ENCODE results near the gene PLS3. TPM values are rescaled to one million over a fixed set of nuclear protein-coding genes. Genes with fewer than 3 reads are reported as not detected.
A peak's percentile ranks its signal among the peaks of the same experiment; 100 is the strongest.

Gene PLS3
- total and polyA plus RNA-seq, 4 donors: 63.1 to 221 (median 116) TPM

DNA sequence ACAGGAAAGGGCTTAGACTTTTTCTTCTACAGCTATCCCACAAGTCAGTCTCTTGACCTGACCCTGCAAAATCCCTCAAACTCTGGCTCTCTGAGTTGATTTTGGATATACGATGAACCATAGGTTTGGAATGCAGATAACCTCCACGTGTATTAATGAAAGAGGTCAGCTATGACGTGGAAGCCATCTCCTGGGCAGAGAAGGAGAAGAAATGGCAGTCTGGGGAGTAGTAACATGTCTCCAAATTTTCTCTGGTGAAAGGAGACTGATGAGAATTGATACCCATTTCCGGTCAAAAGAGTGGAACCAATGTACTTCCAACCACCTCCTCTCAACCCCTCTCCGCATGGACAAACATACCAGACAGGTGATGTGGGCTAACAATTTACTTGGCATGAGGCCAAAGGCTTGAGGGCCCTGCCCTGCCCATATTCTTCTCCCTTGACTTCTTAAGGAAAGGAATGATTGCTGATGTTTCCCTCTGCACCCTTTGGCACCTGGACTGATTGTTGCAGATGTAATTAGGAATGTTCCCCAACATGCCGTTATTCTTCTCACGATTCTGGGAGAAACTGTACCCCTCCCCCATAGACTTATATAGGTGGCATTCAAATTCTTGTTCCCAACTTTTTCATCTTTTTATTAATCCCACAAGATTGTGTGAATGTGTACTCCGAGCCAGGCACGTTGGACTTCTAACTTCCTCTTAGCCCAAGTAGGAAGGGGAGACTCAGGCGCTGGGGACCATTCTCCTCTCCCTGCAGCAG is 580 bp upstream of the PLS3 start:
- ATAC-seq (ENCODE audit: insufficient read depth, low FRiP score) (peak; percentile 8), DNase-seq (peak; percentile 40 to 49 (median 45))
- peaks cover 4 to 62% (median 35%) of the 10 kb centered on the region in 3 donors for H3K27me3 ChIP-seq (ENCODE audit: control insufficient read depth in 3 of 3, insufficient read depth in 3 of 3, low read length in 2 of 3)
- no peaks in the 10 kb centered on the region for H3K36me3 ChIP-seq (ENCODE audit: control insufficient read depth in 4 of 4, insufficient read depth in 4 of 4, low read length in 4 of 4)
- peaks cover 0 to 16% (median 0%) of the 10 kb centered on the region in 5 donors for H3K4me1 ChIP-seq (ENCODE audit: control insufficient read depth in 5 of 5, insufficient read depth in 5 of 5, low read length in 5 of 5)
- peak overlapping the region; percentile 68 for H3K4me3 ChIP-seq
- H3K9ac ChIP-seq (ENCODE audit: insufficient read depth in 1 of 2, low read length in 2 of 2): peak overlapping the region in 1 of 2 donors; percentile 60
- peaks cover 0 to 2% (median 0%) of the 10 kb centered on the region in 4 donors for H3K9me3 ChIP-seq (ENCODE audit: control insufficient read depth in 4 of 4, insufficient read depth in 3 of 4, low read length in 3 of 4)
- peak overlapping the region; percentile 77 to 89 for H3K27ac ChIP-seq (ENCODE audit: low read depth in 1 of 2, low read length in 1 of 2)
- 29 to 50% methylated on average over 10 of the region's 10 CpGs for WGBS, 2 donors
- TF ChIP-seq, protein P1, sequence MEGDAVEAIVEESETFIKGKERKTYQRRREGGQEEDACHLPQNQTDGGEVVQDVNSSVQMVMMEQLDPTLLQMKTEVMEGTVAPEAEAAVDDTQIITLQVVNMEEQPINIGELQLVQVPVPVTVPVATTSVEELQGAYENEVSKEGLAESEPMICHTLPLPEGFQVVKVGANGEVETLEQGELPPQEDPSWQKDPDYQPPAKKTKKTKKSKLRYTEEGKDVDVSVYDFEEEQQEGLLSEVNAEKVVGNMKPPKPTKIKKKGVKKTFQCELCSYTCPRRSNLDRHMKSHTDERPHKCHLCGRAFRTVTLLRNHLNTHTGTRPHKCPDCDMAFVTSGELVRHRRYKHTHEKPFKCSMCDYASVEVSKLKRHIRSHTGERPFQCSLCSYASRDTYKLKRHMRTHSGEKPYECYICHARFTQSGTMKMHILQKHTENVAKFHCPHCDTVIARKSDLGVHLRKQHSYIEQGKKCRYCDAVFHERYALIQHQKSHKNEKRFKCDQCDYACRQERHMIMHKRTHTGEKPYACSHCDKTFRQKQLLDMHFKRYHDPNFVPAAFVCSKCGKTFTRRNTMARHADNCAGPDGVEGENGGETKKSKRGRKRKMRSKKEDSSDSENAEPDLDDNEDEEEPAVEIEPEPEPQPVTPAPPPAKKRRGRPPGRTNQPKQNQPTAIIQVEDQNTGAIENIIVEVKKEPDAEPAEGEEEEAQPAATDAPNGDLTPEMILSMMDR (IDR thresholded peaks at IDR 0.05; ENCODE audit: control extremely low read depth, extremely low read depth): no peak

- WGBS, 2 donors: 1 to 3% methylated on average over 38 to 55 of the region's 55 CpGs
- ATAC-seq (ENCODE audit: insufficient read depth, low FRiP score) (peak; percentile 3), DNase-seq (peak; percentile 64 to 75 (median 68))
- H3K9me3 ChIP-seq (ENCODE audit: control insufficient read depth in 4 of 4, insufficient read depth in 3 of 4, low read length in 3 of 4): peaks cover 0 to 2% (median 0%) of the 10 kb centered on the region in 4 donors
- peaks cover 0 to 16% (median 0%) of the 10 kb centered on the region in 5 donors for H3K4me1 ChIP-seq (ENCODE audit: control insufficient read depth in 5 of 5, insufficient read depth in 5 of 5, low read length in 5 of 5)
- peak overlapping the region; percentile 68 to 87 for H3K9ac ChIP-seq (ENCODE audit: insufficient read depth in 1 of 2, low read length in 2 of 2)
- H3K27ac ChIP-seq (ENCODE audit: low read depth in 1 of 2, low read length in 1 of 2): peak overlapping the region; percentile 77 to 89
- H3K4me3 ChIP-seq: peak overlapping the region; percentile 68
- TF ChIP-seq, protein P1 (IDR thresholded peaks at IDR 0.05; ENCODE audit: control extremely low read depth, extremely low read depth): no peak
- H3K27me3 ChIP-seq (ENCODE audit: control insufficient read depth in 3 of 3, insufficient read depth in 3 of 3, low read length in 2 of 3): peaks cover 4 to 58% (median 33%) of the 10 kb centered on the region in 3 donors
- no peaks in the 10 kb centered on the region for H3K36me3 ChIP-seq (ENCODE audit: control insufficient read depth in 4 of 4, insufficient read depth in 4 of 4, low read length in 4 of 4)
Observed at GRCh38 chrX:115561605-115562479, 868 bp downstream of the PLS3 start.

DNA sequence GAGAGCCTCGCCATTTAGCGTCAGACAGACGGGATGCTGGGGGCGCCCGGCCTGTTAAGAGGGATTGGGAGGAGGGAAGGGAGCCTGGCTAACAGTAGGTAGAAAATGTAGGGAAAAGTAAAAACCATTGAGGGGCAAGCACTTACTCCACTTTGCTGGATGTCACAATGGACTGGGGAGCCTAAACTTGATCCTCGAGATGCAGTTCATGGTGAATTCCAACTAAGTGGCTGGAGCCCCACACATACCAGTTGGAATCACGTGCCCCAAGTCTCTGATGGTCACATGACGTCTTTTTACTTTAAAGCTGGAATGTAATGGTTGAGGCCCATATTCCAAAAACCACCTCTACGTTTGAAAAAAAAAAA is 1.5 kb downstream of the PLS3 start:
- Histone ChIP-seq H3K27me3 (ENCODE audit: control insufficient read depth in 3 of 3, insufficient read depth in 3 of 3, low read length in 2 of 3) (peaks cover 4 to 58% (median 33%) of the 10 kb centered on the region in 3 donors), H3K27ac (ENCODE audit: low read depth in 1 of 2, low read length in 1 of 2) (peak overlapping the region; percentile 77 to 89), H3K9ac (ENCODE audit: insufficient read depth in 1 of 2, low read length in 2 of 2) (peak overlapping the region in 1 of 2 donors; percentile 27), H3K4me3 (peak overlapping the region; percentile 68), H3K4me1 (ENCODE audit: control insufficient read depth in 5 of 5, insufficient read depth in 5 of 5, low read length in 5 of 5) (peaks cover 0 to 16% (median 0%) of the 10 kb centered on the region in 5 donors), H3K36me3 (ENCODE audit: control insufficient read depth in 4 of 4, insufficient read depth in 4 of 4, low read length in 4 of 4) (no peaks in the 10 kb centered on the region), H3K9me3 (ENCODE audit: control insufficient read depth in 4 of 4, insufficient read depth in 3 of 4, low read length in 3 of 4) (peaks cover 0 to 2% (median 0%) of the 10 kb centered on the region in 4 donors)
- WGBS, 2 donors: 16 to 42% methylated on average over 9 of the region's 9 CpGs
- TF ChIP-seq, protein P1 (IDR thresholded peaks at IDR 0.05; ENCODE audit: control extremely low read depth, extremely low read depth): no peak
- peak in 2 of 3 donors; percentile 36 to 64 for DNase-seq
- peak; percentile 8 for ATAC-seq (ENCODE audit: insufficient read depth, low FRiP score)
